Body of pancreas (tissue), 4 donors: ENCODE results near the gene GID8. TPM values are rescaled to one million over a fixed set of nuclear protein-coding genes. Genes with fewer than 3 reads are reported as not detected.

Source experiments
- ATAC-seq: fragments of 150-250 bp; one replicate; pipeline ENCODE4 v1.9.1; 2016
- DNase-seq, 4 donors: peaks; one replicate each; pipeline ENCODE4 v3.0.0-alpha.2; 2019
- H3K27ac ChIP-seq, 4 donors: fragments of 200-600 bp; sonication (generic); 1 replicate in 3 of 4; 2 replicates in 1 of 4; pipeline versions ENCODE4 v1.5.1 to v1.6.1; 2016 to 2019; ENCODE audit warnings: mild to moderate bottlenecking in 1 of 4, mixed read lengths in 1 of 4, moderate library complexity in 1 of 4
- H3K27me3 ChIP-seq, 2 donors: fragments of 200-600 bp; sonication (generic); one replicate each; pipeline ENCODE4 v1.6.0; 2016; ENCODE audit warnings: mild to moderate bottlenecking in 1 of 2
- H3K36me3 ChIP-seq, 2 donors: fragments of 200-600 bp; sonication (generic); replicated peaks in 1 of 2; 2 replicates each; pipeline ENCODE4 v1.5.1; 2016; ENCODE audit warnings: low read depth in 2 of 2; ENCODE audit not compliant: insufficient read depth in 1 of 2
- H3K4me1 ChIP-seq: fragments of 200-600 bp; sonication (generic); one replicate; pipeline ENCODE4 v1.6.0; 2016
- H3K4me3 ChIP-seq, 2 donors: fragments of 200-600 bp; sonication (generic); 1 replicate in 1 of 2; 2 replicates in 1 of 2; pipeline ENCODE4 v1.5.1; 2016 to 2019
- H3K9me3 ChIP-seq, 3 donors: fragments of 200-600 bp; sonication (generic); 1 replicate in 2 of 3; 2 replicates in 1 of 3; pipeline ENCODE4 v1.5.1; 2016
- CTCF ChIP-seq, 7 experiments: fragments of 450-650 bp in 4 of 7; fragments of 200-600 bp in 3 of 7; sonication (generic) in 3 of 7; IDR thresholded peaks; one replicate each; pipeline ENCODE4 v1.5.1; 2016 to 2019; ENCODE audit warnings: antibody characterized with exemption in 7 of 7
- POLR2A ChIP-seq, 3 donors: fragments of 450-650 bp; IDR thresholded peaks; one replicate each; pipeline ENCODE4 v1.6.1; 2016; ENCODE audit warnings: antibody characterized with exemption in 3 of 3, mild to moderate bottlenecking in 2 of 3
- WGBS, 2 donors: methylation state at CpG; one replicate each; pipeline ENCODE4 v1.1.5; 2017; 5-methylcytosine and 5-hydroxymethylcytosine counted together
- intact Hi-C: fragments of 100-400 bp; cut with DNase I; formaldehyde crosslinking; loops from one replicate; pipeline ENCODE4 v1.15.1; 2023
- total RNA-seq, 2 donors: library from RNA; depleted of rRNA; stranded (reverse); fragments of >200 nt; gene quantifications; one replicate each; pipeline ENCODE4 v1.1.0, GENCODE V29; 2016

Gene GID8
- total RNA-seq, 2 donors from 2014 or later, result 26.2 to 29.7 TPM

GRCh38 chr20:62942456-62942855, 4.5 kb downstream of the GID8 start:
- no peak overlapping the region for H3K27ac ChIP-seq
- H3K27me3 ChIP-seq, result no peaks in the 10 kb centered on the region
- H3K9me3 ChIP-seq, result no peaks in the 10 kb centered on the region
- H3K4me1 ChIP-seq, result peaks cover 19% of the 10 kb centered on the region
- no peak for ATAC-seq
- peaks cover 0 to 25% of the 10 kb centered on the region in 2 donors for H3K36me3 ChIP-seq
- 76 to 82% methylated on average over 2 of the region's 2 CpGs for WGBS, 2 donors
- no peak for DNase-seq
- H3K4me3 ChIP-seq, result no peak overlapping the region
- intact Hi-C loops, result no loop called here
- TF ChIP-seq POLR2A (IDR thresholded peaks at IDR 0.05), result no peak
- TF ChIP-seq CTCF (IDR thresholded peaks at IDR 0.05), result no peak

GRCh38 chr20:62943396-62943795, 5.4 kb downstream of the GID8 start:
- no peak for ATAC-seq
- whole genome bisulfite sequencing, 2 donors, result 87 to 99% methylated on average over 9 of the region's 14 CpGs
- no peak for DNase-seq

GRCh38 chr20:62944184-62944583, 6.2 kb downstream of the GID8 start:
- Histone ChIP-seq H3K36me3 (peaks cover 0 to 25% of the 10 kb centered on the region in 2 donors), H3K4me1 (peaks cover 17% of the 10 kb centered on the region), H3K27ac (no peak overlapping the region), H3K27me3 (no peaks in the 10 kb centered on the region), H3K4me3 (no peak overlapping the region), H3K9me3 (no peaks in the 10 kb centered on the region)
- WGBS, 2 donors, result 89 to 93% methylated on average over 8 of the region's 8 CpGs
- ATAC-seq (no peak), DNase-seq (no peak)
- TF ChIP-seq CTCF (IDR thresholded peaks at IDR 0.05) (no peak), POLR2A (IDR thresholded peaks at IDR 0.05) (no peak)
- intact Hi-C loops, result no loop called here

More at GRCh38 chr20:62943396-62943795, 5.4 kb downstream of the GID8 start:
- TF ChIP-seq CTCF (IDR thresholded peaks at IDR 0.05), result no peak
- TF ChIP-seq POLR2A (IDR thresholded peaks at IDR 0.05), result no peak
- Histone ChIP-seq H3K9me3 (no peaks in the 10 kb centered on the region), H3K36me3 (peaks cover 0 to 25% of the 10 kb centered on the region in 2 donors), H3K4me1 (peaks cover 19% of the 10 kb centered on the region), H3K4me3 (no peak overlapping the region), H3K27me3 (no peaks in the 10 kb centered on the region), H3K27ac (no peak overlapping the region)
- intact Hi-C loops, result no loop called here

GRCh38 chr20:62944746-62945145, 6.8 kb downstream of the GID8 start:
- Histone ChIP-seq H3K4me1 (peaks cover 11% of the 10 kb centered on the region), H3K27ac (no peak overlapping the region), H3K9me3 (no peaks in the 10 kb centered on the region), H3K27me3 (no peaks in the 10 kb centered on the region), H3K36me3 (peaks cover 0 to 25% of the 10 kb centered on the region in 2 donors), H3K4me3 (no peak overlapping the region)
- intact Hi-C loops, result no loop called here
- ATAC-seq, result no peak
- WGBS, 2 donors, result 89 to 95% methylated on average over 10 of the region's 10 CpGs
- TF ChIP-seq CTCF (IDR thresholded peaks at IDR 0.05), result no peak
- TF ChIP-seq POLR2A (IDR thresholded peaks at IDR 0.05), result no peak
- no peak for DNase-seq

- Histone ChIP-seq H3K4me1 (peaks cover 9% of the 10 kb centered on the region), H3K27ac (no peak overlapping the region), H3K4me3 (no peak overlapping the region), H3K9me3 (no peaks in the 10 kb centered on the region), H3K36me3 (peaks cover 0 to 25% of the 10 kb centered on the region in 2 donors), H3K27me3 (no peaks in the 10 kb centered on the region)
- WGBS, 2 donors, result 93 to 94% methylated on average over 16 to 25 of the region's 25 CpGs
- intact Hi-C loops, result no loop called here
- no peak for ATAC-seq
- no peak for DNase-seq
- TF ChIP-seq POLR2A (IDR thresholded peaks at IDR 0.05) (no peak), CTCF (IDR thresholded peaks at IDR 0.05) (no peak)
Measured at GRCh38 chr20:62945771-62946339, 7.9 kb downstream of the GID8 start.
